Measurements from ENCODE around the gene SMAP1. TPM values are rescaled to one million over a fixed set of nuclear protein-coding genes. Genes with fewer than 3 reads are reported as not detected.

SMAP1 gene
- 14.8 and 23.5 TPM in 2 replicates for total RNA-seq

DNA sequence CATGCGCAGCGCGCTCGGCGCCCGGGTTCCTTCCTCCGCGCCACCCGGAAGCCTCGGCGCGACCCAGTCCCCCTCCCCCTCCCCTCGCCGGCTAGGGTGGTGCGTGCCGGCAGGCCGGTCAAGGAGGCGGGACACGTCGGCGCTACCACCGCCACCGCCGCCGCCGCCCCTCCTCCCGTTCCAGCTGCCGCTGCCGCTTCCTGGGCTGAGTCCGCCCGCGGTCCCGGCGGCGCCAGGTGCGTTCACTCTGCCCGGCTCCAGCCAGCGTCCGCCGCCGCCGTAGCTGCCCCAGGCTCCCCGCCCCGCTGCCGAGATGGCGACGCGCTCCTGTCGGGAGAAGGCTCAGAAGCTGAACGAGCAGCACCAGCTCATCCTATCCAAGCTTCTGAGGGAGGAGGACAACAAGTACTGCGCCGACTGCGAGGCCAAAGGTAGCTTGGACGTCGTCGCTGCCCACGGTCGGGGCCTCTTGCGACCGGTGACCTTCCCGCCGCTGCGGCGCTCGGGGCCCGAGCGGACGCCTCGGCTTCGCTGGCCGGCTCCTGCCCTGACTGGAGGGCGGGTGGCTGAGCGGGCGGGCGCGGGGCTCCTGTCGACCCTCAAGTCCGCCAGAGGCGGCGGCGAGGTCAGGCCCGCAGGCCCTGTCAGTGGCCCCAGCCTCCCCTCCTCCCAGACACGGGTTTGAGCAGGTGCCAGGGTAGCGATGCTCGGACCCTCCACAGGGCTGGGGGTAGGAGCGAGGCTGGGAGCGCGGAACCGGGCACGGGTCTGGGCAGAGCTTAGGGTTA lies at the start of gene SMAP1:
Gene SMAP1, plus strand, starts transcription at position 173 of the 788 bp plus-strand sequence. Its CDS starts 141 bp downstream, at position 314.

Other genes with a start within 250 kb of the SMAP1 start
- 9.4 and 12.2 TPM in 2 replicates for gene SDHAF4, start 101.0 kb upstream of the SMAP1 start, total RNA-seq

Data from mesangial cell (primary cell).